HepG2 (cell line): ENCODE results near the gene SEH1L. TPM values are rescaled to one million over a fixed set of nuclear protein-coding genes. Genes with fewer than 3 reads are reported as not detected.

ENCODE experiments used
- GABPA ChIP-seq, 2 experiments: IDR thresholded peaks; 2 replicates each; pipeline ENCODE4 v1.6.1; 2011 to 2016; ENCODE audit warnings: low read depth in 2 of 2, low read length in 1 of 2, missing biosample characterization in 1 of 2, missing genetic modification characterization in 1 of 2
- ZFX ChIP-seq: sonication (generic); formaldehyde crosslinking; IDR thresholded peaks from 2 replicates; pipeline ENCODE4 v1.4.0; 2020; ENCODE audit warnings: mild to moderate bottlenecking, low read depth, missing genetic modification reagents, moderate library complexity
- polyA plus RNA-seq, 8 experiments: library from polyadenylated mRNA; depleted of rRNA in 3 of 8; stranded (reverse) in 7 of 8; unstranded in 1 of 8; fragments of >200 nt; fragmentation: Illumina TruSeq in 4 of 8; extraction: Trizol in 4 of 8; gene quantifications; 2 replicates each; pipeline versions ENCODE4 v1.2.1 to v1.2.3, GENCODE V29; 2011 to 2016; ENCODE audit warnings: low read depth in 4 of 8, missing spikeins in 1 of 8, mixed read lengths in 1 of 8; ENCODE audit not compliant: insufficient read depth in 1 of 8
- total RNA-seq, 5 experiments: library from RNA; depleted of rRNA; stranded (reverse); fragments of >200 nt; fragmentation: Illumina TruSeq; extraction: Trizol; gene quantifications; 2 replicates each; pipeline ENCODE4 v1.2.3, GENCODE V29; 2016; ENCODE audit warnings: low read depth in 1 of 5
- TF ChIP-seq, protein P1 (sequence below): sonication (generic); formaldehyde crosslinking; IDR thresholded peaks from 2 replicates; pipeline ENCODE4 v1.8.1; 2022; ENCODE audit warnings: low read depth, mild to moderate bottlenecking, missing genetic modification reagents
- TF ChIP-seq, protein P2 (sequence below): IDR thresholded peaks from 2 replicates; pipeline ENCODE4 v1.6.1; 2016; ENCODE audit warnings: low read depth
- TF ChIP-seq, protein P3 (sequence below): sonication (generic); formaldehyde crosslinking; IDR thresholded peaks from 2 replicates; pipeline ENCODE4 v1.5.0; 2020; ENCODE audit warnings: mild to moderate bottlenecking, missing genetic modification reagents

The SEH1L gene
- total and polyA plus RNA-seq, 2 of the 13 experiments (the other 11 are each of a cell fraction or from before 2014, with no cell fraction given) = 59.6 to 63.5 TPM

DNA sequence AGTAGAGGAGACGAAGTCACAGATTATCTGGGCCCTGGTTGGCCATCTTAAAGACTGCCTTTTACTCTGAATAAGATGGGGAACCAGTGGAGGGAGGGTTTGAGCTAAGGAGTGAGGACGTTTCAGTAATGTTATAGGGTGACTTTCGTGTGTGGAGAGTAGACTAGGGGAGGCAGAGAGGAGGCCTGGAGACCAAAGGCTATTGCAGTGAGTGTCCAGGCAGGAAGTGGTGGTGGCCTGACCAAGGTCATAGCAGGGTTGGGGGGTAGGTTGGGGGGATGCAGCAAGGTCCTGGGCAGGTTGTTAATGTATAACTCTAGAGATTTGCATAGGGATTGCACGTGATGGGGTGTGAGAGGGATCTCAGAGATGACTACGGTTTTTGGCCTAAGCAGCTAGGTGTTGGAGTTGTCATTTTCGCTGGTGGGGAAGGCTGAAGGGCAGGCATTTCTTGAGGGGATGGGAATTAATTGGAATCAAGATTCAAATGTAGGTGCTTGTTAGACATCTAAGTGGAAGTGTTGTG lies 48.2 kb downstream of the SEH1L start (continued):
- TF ChIP-seq, protein P1, sequence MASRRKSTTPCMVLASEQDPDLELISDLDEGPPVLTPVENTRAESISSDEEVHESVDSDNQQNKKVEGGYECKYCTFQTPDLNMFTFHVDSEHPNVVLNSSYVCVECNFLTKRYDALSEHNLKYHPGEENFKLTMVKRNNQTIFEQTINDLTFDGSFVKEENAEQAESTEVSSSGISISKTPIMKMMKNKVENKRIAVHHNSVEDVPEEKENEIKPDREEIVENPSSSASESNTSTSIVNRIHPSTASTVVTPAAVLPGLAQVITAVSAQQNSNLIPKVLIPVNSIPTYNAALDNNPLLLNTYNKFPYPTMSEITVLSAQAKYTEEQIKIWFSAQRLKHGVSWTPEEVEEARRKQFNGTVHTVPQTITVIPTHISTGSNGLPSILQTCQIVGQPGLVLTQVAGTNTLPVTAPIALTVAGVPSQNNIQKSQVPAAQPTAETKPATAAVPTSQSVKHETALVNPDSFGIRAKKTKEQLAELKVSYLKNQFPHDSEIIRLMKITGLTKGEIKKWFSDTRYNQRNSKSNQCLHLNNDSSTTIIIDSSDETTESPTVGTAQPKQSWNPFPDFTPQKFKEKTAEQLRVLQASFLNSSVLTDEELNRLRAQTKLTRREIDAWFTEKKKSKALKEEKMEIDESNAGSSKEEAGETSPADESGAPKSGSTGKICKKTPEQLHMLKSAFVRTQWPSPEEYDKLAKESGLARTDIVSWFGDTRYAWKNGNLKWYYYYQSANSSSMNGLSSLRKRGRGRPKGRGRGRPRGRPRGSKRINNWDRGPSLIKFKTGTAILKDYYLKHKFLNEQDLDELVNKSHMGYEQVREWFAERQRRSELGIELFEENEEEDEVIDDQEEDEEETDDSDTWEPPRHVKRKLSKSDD = no peak
- TF ChIP-seq, protein P2, sequence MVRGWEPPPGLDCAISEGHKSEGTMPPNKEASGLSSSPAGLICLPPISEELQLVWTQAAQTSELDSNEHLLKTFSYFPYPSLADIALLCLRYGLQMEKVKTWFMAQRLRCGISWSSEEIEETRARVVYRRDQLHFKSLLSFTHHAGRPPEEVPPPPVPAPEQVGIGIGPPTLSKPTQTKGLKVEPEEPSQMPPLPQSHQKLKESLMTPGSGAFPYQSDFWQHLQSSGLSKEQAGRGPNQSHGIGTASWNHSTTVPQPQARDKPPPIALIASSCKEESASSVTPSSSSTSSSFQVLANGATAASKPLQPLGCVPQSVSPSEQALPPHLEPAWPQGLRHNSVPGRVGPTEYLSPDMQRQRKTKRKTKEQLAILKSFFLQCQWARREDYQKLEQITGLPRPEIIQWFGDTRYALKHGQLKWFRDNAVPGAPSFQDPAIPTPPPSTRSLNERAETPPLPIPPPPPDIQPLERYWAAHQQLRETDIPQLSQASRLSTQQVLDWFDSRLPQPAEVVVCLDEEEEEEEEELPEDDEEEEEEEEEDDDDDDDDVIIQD (CRISPR knock-in tag) = peak; percentile 41; the same call in 1 of the 2 replicates
- peak; percentile 24; the same call in 1 of the 2 replicates for TF ChIP-seq ZFX (CRISPR knock-in tag)
- no peak for TF ChIP-seq GABPA (IDR thresholded peaks at IDR 0.05; ENCODE audit: low read depth, low read length)
- TF ChIP-seq GABPA (CRISPR knock-in tag; IDR thresholded peaks at IDR 0.05; ENCODE audit: low read depth) = peak; percentile 36
- TF ChIP-seq, protein P3, sequence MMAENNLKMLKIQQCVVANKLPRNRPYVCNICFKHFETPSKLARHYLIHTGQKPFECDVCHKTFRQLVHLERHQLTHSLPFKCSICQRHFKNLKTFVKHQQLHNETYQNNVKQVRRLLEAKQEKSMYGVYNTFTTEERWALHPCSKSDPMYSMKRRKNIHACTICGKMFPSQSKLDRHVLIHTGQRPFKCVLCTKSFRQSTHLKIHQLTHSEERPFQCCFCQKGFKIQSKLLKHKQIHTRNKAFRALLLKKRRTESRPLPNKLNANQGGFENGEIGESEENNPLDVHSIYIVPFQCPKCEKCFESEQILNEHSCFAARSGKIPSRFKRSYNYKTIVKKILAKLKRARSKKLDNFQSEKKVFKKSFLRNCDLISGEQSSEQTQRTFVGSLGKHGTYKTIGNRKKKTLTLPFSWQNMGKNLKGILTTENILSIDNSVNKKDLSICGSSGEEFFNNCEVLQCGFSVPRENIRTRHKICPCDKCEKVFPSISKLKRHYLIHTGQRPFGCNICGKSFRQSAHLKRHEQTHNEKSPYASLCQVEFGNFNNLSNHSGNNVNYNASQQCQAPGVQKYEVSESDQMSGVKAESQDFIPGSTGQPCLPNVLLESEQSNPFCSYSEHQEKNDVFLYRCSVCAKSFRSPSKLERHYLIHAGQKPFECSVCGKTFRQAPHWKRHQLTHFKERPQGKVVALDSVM (CRISPR knock-in tag) = peak; percentile 87
